NCI-H2196 (cell line): ENCODE data around the gene ZNF182.
"Not testable (repeated sequence)": the region's sequence is repeated elsewhere in the genome, so short reads cannot be mapped to it uniquely, and the experiment has no call there.

Experiments
- DNase-seq: peaks from one replicate; lab custom pipeline; 2025; ENCODE audit not compliant: unreplicated experiment; lab: John Stamatoyannopoulos, UW

Gene ZNF182

DNA sequence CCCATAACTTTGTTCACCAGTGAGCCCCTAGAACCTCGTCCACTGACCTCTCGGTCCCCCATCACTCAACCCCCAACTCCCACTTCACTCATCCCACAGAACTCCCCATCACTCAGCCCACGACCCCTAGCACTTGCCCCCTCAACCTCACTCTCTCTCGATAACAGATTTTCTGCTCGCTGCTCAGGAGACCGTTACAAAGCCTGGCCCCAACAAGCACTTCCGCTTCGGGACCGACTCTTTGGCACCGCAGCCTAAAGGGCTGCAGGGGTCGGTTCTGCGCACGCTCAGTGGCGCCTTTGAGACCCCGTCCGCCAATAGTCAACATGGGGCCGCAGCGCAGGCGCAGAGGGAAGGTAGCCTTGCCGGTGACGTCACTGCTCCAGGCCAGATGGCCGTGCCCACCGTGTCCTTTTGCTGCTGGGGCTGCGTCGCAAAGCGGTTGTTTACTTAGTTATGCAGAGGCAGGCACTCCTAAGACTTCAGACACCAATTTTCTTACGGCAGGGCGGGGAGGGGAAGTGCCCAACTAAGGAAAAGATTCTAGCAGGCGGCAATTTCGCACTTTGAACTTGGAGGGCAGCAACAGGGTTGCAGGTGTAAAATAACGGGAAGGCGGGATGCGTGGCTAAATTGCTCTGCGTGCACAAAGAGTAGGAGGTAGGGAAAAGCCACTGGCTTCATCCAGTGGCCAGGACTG, at the start of gene ZNF182:
Gene ZNF182, minus strand, starts transcription at position 232 of the 700 bp plus-strand sequence. CDS start 1,380 bp downstream, outside the sequence.
- peak; percentile 88 for DNase-seq

GRCh38 chrX:48046846-48047245, 43.1 kb upstream of the ZNF182 start:
- DNase-seq, result no peak

DNA sequence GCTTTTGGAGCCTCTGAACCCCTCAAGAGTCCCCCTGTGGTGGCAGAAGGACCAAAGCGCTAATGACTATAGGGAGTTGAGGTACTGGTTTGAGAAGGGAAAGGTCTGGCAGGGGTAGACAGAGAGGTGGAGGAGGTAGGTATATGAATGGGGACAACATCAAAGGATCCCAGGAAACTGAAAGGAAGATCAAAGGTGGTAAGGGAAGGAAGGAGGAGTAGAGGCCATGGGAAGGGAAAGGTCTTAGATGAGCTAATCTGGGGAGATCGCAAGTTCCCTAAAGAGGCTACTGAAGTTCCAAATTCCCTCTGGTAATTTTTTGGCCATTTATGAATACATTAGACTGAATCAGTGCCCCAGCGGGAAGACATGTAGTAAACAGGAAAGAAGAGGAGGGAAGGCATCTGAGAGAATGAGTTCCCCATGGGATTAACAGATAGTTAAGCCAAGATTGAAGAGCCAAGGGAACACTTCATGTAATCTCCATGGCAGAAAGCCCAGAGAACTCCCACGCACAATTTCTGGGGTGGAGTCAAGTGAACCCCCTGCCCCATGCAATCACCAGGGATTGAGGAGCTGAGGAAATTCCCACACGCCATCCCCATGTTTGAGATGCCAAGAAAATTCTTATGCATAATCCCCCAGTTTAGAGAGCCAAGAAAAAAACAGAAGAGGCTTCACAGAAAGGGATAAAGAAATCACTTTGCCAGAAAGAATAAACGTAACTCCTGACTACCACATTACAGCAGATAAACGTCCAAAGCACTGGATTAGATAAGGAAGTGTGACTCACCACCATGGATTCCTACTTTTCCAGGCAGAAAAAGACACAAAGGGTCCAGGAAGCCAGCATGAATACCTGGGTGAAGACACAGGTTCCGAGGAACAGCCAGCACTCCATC, 41.9 kb upstream of the ZNF182 start:
- no peak for DNase-seq

GRCh38 chrX:48043056-48043455, 39.3 kb upstream of the ZNF182 start:
- no peak for DNase-seq

DNA sequence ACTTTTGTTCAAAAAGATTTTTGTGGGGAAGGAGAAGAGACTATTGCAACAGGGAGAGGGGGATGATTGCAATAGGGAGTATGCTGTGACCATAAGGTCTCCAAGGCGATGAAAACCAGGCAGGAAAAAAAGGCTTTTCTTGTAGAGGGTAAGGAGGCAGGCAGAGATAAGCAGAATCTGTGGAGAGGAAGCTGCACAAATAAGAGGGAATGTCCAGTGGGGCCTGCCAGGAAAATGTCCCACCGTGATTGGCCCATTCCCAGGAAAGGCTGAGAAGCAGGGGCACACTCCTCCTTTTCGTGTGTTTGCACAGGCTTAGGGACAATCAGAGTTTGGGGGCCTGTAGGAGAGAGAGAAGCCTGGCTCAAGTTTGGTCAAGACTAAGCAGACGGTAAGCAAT, 32.1 kb upstream of the ZNF182 start:
- no peak for DNase-seq

DNA sequence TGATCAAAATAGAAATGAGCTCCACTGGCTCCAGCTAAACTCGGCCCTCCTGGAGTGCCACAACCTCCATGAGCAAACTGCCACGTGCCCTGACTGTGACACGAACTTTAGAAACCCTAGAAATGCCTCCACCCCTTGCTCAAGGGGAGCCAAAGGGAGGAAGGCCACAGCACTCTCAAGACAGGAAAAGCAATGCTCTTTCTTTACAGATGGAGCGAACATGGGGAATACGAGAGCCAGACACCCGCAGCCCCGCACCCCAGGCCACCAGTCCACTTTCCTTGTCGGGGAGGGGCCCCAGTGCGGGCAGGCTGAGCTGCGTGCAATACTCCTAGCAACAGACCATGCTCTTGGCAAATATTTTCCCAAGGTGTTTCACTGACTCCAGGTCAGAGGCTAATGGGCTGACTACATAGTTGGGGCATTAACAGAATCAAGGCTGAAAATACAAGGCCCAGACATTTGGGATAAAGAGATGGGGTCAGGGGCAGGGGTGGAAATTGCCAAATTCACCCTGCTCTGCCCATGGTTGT, 26.9 kb upstream of the ZNF182 start:
- not testable (repeated sequence) for DNase-seq

- DNase-seq, result no peak
Observed at GRCh38 chrX:48030237-48030636, 26.4 kb upstream of the ZNF182 start.

GRCh38 chrX:48028091-48028490, 24.3 kb upstream of the ZNF182 start:
- DNase-seq, result no peak

- not testable (repeated sequence) for DNase-seq
Observed at GRCh38 chrX:48027545-48027944, 23.8 kb upstream of the ZNF182 start.

GRCh38 chrX:48025561-48025960, 21.8 kb upstream of the ZNF182 start:
- DNase-seq, result peak; percentile 49

- DNase-seq, result no peak
Observed at GRCh38 chrX:48022738-48023137, 18.9 kb upstream of the ZNF182 start.

DNA sequence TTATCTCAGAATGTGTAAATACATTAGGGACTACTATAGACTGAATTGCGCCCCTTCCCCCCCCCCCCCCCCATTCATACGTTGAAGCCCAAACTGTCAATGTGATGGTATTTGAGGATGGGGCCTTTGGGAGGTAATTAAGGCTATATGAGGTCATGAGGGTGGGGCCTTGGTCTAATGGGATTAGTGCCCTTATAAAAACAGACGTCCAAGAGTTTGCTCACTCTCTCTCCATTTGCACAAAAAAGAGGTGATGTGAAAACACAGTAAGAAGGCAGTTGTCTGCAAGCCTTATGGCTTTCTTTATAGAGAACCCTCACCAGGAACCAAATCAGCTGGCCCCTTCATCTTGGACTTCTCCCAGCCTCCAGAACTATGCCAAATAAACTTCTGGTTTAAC, 18.3 kb upstream of the ZNF182 start:
- DNase-seq, result no peak

DNA sequence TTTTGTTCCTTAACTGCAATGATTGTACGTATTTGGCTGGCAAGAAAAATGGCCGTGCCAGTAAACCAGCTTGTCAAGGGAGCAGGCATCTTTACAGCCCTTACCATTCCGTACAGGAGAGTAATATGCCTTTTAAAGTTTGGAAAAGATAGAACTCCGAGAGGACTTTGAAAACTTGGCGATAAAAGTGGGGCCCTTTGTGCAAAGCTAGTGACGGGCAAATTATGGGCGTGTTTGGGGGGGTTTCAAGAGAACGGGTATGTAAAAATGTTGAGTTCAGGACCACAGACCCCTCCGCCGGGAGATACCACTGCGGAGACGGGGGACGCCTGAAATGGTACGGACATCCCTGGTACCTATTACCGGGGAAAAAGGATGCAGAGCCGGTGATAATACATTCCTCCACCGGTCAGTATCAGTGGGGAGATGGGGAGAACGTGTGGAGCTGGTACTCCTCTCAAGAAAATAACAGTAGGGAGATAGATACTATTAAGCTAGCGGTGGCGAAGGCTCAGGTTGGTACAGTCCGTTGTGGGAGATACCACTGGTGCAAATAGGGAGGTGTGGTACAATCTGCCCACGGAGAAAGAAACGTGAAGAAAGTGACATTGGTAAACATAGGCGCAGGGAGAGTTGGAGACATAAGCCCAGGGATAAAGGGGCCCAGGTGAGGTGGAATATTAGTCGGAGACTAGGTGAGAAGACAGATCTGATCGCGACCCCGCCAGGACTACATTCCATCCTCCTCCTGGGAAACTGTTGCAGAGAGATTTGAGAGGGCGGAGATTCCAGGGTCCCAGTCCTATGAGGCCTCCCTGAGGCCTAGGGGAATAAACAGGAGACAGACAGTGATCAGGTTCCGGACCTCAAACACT, 17.5 kb upstream of the ZNF182 start:
- peak; percentile 63 for DNase-seq

DNA sequence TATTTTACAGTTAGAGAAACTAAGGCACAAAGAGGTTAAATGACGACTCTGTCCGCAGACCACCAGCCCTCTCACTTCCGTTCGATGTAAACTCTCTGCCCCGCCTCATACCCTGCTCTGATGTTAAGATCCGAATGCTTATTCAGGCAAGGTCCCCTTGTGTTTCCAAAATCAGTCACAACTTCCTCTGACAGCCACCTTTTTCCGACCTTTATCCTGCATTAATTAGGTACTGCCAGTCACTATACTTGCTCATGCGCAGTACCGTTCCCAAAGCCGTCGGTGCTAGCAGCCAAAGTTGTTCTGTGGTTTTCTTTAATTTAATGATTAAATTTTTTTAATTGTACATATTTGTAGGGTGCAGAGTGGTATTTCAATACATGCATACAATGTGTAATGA, 16.7 kb upstream of the ZNF182 start:
- not testable (repeated sequence) for DNase-seq

GRCh38 chrX:48019892-48020291, 16.1 kb upstream of the ZNF182 start:
- not testable (repeated sequence) for DNase-seq

GRCh38 chrX:48016583-48017310, 13.0 kb upstream of the ZNF182 start:
- DNase-seq, result not testable (repeated sequence)

GRCh38 chrX:48009445-48009960, 5.7 kb upstream of the ZNF182 start:
- not testable (repeated sequence) for DNase-seq

DNA sequence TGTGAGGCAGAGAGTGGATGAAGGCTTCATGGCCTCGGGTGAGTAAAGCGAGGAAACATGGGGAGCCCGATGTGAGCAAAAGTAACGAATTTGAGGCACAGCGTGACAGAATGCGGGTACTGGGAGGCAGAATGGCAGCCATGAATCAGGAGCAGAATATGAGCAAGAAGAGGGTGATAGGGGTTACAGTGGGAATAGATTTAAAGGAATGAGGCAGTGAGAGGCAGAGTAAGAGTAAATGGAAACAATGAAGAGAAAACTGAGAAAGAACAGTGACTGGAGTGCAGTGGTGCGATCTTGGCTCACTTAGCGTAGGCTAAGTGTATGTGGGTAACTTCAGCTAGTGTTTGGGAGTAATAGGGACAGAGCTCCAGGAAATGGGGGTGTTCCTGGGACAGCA, 2.9 kb upstream of the ZNF182 start, which contains the start of gene SPACA5:
Gene SPACA5, plus strand, starts transcription at position 301 of the 400 bp plus-strand sequence. CDS start 815 bp downstream, outside the sequence.
- DNase-seq, result not testable (repeated sequence)

GRCh38 chrX:48003367-48003757, 427 bp downstream of the ZNF182 start:
- no peak for DNase-seq

- no peak for DNase-seq
Observed at GRCh38 chrX:48002929-48003328, 860 bp downstream of the ZNF182 start.
